NCI-H2227 treated with DMSO at 0.1 percent for 48 hours (cell line): Measurements from ENCODE around the gene DISP2.

ENCODE experiments used
- DNase-seq: peaks from one replicate; lab custom pipeline; 2025; lab: John Stamatoyannopoulos, UW

Gene DISP2

DNA sequence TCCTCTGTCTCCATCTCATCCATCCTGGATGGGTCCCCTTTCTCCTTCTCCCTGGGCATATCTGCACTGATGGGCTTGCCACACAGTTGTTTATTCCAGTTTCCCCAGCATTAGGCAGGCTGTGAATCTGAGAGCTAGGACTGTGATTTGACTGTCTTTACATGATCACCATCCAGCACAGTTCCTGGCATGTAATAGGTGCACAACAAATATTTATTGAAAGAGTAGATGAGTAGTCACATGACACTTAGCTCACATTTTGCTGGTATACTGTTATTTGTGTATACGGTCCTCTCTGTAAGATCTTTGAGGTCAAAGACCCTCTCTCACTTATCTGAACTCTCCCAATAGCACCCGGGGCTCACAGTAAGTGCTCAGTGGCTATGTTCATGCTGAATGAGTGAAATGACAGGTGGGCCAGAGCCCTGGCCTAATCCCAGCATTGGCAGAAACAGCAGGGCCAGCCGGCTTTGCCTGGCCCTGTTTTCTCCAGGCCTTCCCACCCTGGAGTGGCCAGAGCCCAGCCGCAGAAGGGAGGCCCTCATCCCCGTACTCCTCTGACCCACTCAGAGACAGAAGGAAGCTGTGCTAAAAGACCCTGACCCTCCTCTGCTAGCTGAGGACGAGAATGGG is 66.6 kb downstream of the DISP2 start:
- DNase-seq, result no peak

DNA sequence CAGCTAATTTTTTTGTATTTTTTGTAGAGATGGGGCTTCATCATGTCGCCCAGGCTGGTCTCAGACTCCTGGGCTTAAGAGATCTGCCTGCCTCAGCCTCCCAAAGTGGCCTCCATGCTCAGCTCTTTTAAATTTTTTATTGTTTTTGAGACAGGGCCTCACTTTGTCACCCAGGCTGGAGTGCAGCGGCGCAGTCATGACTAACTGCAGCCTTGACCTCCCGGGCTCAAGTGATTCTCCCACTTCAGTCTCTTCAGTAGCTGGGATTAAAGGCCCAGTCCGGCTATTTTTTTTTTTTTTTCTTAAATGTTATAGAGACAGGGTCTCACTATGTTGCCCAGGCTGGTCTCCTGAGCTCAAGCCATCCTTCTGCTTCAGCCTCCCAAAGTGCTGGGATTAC is 67.7 kb downstream of the DISP2 start:
- DNase-seq, result no peak

DNA sequence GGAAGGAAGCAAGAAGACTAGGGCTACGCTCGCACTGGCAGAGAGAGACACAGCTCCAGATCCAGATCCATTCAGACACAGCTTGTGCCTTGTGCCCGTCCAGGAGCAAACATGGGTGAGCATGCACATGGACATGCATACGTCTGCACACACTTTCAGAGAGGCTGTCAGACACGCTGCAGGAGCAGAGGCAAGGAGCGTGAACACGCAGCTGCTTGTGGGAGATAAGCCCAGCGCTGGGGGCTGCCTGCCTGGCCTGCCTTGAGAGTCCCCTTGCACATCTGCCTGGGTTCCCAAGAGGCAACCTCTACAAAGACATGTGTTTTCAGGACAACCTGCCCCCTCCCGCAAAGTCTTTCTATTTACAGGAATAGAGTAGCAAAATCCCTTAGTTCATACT is 69.2 kb downstream of the DISP2 start:
- DNase-seq, result no peak

DNA sequence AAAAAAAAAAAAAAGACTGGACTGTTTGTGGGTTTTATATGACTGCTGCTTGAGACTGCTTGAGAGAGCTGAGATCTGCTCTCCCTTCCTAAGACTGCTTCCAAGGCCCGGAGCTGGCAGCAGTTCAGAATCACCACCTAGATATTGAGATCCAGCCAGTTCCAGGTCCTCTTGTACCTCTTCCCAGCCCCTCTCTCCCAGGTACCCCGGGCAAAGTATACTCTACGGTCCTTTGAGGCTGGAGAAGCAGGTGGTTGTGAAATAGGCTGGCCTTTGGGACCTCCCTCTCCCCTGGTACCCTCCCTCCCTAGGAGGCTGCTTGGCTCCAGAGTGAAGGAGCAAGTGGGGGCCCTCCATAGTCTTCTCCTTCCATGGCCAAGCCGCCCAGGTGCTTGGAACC is 70.2 kb downstream of the DISP2 start:
- no peak for DNase-seq
